Stimulated activated CD4-positive, alpha-beta T cell treated with anti-CD3 and anti-CD28 coated beads, Interleukin-4, amount 100 ng/mL, for 4 hours (primary cell): Measurements from ENCODE around the gene ADAMTS14.

ENCODE experiments used
- DNase-seq, 2 experiments: peaks; one replicate each; pipeline ENCODE4 v3.0.0-alpha.2; 2020

The ADAMTS14 gene

GRCh38 chr10:70677620-70678249 lies 5.4 kb downstream of the ADAMTS14 start:
- DNase-seq = no peak

DNA sequence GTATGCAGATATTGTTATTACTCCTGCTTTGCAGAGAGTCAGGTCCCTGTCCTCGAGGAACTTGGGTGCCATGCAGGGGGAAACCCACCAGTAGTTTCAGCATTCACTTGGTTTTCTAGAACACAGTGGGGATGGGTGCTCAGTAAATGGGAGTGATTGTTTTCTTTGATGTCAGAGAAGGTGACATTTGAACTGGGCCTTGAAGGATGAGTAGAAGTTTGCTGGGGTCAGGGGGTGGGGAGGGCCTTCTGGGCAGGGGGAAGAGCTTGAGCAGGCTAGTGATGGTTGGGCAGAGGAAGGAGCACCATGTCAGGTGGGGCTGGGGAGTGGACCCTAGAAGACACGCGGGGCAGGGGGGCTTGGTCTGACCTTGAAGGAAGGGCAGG lies 5.9 kb downstream of the ADAMTS14 start:
- no peak for DNase-seq

- DNase-seq = no peak
Observed at GRCh38 chr10:70678757-70679489, 6.6 kb downstream of the ADAMTS14 start.

DNA sequence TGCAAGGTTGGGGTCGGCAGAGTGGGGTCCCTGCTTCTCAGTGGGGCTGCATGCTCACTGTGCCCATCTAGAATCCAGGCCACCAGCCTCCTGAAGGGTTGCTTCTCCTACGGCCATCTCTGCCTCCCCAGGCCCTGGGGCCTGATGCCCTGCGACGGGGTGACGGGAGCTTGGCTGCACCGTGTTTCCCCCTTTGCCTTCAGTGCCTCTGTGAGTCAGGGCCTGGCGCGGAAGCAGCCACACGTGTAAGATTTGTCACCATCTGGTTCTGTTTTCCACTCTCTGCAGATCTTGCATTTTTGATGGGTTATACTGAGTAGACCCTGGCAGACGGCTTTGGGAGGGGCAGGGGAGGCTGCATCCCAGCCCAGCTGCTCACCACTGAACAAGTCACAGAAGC lies 7.2 kb downstream of the ADAMTS14 start:
- no peak for DNase-seq

DNA sequence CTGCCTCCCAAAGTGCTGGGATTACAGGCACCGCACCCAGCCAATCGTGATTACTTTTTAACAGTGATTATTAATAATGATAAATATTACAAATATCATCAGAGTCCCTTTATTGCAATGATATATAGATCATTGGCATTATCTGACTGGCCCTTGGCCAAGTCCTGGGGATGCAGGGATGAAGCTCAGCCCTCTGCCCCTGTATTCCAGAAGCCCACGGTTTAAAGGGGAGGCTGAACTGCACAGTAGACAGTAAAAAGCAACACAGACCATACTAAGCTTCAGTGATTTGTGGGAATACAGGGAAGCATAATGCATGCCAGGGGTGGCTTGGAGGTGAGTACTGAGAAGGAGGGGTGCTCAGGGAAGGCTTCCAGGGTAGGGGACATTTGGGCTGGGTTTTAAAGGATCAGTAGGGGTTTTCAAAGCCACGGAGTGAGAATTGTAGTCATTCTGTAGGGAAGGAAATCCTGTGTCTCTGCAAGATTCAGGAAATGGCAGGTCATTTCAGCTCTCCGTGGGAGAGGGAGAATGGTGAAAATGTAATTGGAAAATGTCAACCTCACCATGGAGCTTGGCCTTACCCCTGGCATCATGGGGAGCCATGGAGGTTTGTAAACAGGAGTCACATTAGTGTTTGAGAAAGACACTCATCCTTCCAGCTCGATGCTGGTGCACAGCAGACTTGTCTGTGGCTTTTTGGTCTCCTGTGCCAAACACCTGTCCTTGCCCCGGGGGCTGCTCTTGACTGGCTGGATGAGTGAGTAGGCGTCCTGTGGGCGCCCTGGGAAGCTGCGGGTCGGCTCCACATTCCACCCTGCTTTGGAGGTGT lies 8.8 kb downstream of the ADAMTS14 start:
- DNase-seq = no peak

GRCh38 chr10:70681731-70682005 lies 9.4 kb downstream of the ADAMTS14 start:
- DNase-seq = no peak

DNA sequence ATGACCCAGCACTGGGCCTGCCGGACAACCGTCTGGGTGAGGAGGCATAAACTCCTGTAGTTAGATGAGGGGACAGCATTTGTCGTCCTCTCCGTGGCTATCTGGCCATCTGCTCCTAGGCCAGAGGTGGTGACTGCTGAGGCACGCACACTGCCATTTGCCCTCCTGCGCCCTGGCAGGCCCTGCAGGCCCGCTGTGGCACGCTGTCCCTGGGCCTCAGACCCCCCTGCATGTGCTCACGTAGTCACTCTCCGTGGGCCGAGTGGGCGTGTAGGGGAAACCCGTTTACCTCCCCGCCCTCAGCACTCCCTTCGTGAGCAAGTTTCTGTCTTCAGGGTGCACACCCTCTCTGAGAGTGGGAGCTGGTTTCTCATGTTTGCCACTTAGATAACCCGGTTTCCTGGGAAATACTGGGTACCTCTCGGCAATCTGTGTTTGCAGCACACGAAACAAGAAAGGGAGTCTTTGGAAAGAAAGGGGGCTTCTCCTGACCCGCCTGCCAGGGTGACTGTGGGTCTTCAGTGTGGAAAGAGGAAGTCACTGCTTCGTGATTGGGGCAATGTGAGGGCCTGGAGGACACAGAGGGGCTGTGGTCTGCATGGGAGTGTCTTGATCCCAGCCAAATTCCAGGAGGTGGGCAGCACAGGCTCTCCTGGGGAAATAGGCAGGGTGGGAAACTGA lies 10.8 kb downstream of the ADAMTS14 start:
- DNase-seq = peak in 1 of 2 experiments; percentile 27

- no peak for DNase-seq
Observed at GRCh38 chr10:70683601-70683934, 11.3 kb downstream of the ADAMTS14 start.

DNA sequence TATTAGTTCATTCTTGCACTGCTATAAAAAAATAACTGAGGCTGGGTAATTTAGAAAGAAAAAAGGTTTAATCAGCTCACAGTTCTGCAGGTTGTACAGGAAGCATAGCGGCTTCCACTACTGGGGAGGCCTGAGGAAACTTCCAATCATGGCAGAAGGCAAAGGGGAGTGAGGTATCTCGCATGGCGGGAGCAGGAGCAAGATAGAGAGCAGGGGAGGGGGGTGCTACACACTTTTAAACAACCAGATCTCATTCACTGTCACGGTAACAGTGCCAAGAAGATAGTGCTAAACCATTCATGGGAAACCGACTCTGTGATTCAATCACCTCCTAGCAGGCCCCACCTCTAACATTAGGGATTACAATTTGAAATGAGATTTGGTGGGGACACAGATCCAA lies 11.6 kb downstream of the ADAMTS14 start:
- no peak for DNase-seq

GRCh38 chr10:70684374-70684773 lies 12.1 kb downstream of the ADAMTS14 start:
- no peak for DNase-seq

DNA sequence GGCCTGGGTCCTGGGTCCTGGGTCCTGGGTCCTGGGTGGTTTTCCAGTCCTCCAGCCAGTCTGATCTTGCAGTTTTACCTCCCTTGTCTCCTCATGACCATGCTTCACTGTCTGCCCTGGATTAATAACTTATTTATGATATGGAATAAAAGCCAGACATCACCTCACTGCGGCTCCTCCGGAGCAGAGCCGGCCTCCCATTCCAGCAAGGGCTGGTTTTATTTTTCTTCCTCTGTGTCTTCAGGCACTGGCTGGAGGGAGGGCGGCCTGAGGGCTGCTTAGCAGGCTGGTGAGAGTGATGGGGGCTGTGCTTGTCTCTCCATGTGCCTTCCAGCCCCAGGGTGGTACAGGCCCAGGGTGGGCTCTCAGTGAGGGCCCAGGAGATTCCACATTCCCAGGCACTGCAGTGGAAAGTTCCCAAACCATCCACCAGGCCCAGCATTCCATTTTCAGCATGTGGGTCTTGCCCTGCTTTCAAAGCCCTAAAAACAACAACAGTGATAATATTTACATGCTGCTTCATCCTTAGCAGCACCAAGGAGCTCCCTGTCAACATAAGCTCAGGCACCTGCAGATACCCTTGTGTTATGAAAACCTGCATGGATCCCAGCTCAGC lies 12.6 kb downstream of the ADAMTS14 start:
- DNase-seq = no peak

DNA sequence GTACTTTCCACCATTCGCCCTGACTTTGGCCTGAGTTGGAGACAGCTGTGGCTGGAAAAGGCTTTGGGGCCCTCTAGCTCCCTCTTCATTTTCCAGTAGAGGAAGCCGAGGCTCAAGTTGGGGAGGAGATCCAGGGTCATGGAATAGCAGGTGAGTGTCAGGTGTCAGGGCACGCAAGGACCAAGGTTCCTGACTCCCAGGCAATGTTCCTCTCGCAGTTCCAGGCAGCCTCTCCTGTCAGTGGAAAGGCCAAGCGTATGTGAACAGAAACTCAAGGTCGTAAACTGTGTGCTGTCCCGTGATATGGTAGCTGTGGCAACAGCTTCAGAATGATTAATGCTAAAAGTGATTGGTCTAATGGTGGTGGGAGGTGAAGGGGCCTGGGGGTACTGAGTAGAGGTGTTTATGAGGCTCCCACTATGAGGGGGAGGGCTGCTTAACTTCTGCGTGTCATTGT lies 13.2 kb downstream of the ADAMTS14 start:
- DNase-seq = no peak

DNA sequence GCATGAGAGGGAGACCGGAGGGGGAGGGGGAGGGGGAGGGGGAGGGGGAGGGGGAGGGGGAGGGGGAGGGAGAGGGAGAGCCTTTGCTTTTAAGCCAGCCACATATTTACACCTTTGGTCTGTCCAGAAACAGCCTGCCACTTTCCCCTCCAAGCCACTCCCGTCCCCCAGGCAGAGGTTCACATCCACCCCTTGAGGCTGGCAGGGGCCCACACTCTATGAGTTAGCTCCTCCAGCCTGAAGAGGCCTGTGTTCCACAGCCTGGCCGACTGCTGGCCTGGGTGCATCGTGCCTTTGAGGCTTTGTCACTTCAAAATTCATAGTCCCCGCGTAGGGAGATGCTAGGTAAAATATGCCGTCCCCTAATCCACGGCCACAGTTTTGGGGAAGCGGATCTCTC lies 16.5 kb downstream of the ADAMTS14 start:
- no peak for DNase-seq

DNA sequence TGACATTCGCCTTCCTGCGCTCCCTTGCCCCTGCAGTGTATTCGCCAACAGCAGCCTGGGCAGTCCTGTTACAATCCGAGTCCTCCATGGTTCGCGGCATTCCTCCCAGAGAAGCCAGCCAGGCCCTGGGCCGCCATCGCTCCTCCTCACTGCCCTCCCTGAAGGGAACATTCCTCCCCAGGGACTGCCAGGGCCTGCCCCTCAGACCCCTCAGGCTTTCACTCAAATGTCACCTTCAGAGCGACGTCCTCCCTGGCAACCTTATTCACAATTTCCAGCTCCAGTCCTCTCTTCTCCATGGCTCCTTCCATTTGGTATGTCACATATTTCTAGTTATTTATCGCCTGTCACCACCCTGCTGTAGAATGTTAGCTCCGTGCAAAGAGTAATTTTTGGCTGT lies 17.4 kb downstream of the ADAMTS14 start:
- no peak for DNase-seq

GRCh38 chr10:70690589-70690988 lies 18.3 kb downstream of the ADAMTS14 start:
- DNase-seq = no peak

- DNase-seq = no peak
Observed at GRCh38 chr10:70691611-70692010, 19.3 kb downstream of the ADAMTS14 start.

DNA sequence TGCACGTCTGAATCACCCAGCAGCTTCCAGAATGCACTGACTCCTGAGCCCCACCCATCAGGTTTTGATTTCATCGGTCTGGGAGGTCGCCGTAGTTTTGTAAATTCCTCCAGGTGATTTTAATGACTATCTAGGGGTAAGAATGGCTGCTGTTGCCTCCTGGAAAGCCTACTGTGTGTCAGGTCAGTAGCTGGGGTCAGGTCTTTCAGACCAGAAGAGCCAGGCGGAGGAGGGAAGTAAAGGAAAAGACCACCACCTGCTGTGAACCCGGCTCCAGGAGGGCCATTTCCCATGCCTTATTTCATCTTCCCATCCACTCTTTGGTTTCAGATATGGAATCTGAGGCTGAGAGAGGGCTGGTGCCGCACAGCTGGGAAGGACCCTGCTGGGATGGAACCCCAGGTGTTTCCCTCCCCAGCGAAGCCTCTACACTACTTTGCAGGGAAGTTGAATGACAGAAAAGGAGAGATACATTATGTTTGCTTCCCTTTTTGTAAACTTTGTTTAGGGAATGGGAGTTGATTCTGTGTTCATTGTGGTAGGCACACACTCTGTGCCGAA lies 19.8 kb downstream of the ADAMTS14 start:
- no peak for DNase-seq

DNA sequence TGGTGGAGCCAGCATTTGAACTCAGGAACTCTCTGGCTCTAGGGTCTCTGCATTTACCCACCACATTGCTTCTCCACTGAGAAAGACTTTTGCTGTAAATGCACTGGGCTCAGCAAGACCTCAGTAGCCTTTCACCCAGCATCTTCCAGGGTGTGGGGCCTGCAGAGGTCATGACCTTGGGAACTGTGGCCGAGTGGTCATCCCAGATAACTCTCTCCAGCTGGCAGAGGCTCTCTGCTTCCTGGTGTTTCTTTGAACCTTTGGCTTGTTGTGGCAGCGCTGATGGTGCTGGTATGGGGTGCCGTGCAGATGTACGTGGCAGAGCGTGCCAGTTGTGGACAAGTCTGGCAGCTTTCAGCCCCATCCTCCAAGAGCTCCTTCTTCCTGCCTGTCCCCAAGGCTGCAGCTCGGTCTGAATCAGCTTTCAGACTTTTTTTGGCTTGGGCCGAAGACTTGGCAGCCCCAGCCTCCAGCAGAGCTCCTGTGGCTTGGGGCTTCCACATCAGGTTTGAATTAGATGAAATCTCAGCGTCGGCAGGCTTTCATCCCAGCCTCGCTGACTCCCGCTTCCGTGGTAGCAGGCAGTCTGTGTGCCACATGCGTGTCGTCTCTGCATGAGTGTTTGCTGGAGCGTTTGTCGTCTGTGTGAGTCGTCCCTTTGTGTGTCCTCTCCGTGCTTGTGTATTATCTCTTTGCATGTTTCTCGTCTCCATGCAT lies 21.5 kb downstream of the ADAMTS14 start:
- DNase-seq = no peak

DNA sequence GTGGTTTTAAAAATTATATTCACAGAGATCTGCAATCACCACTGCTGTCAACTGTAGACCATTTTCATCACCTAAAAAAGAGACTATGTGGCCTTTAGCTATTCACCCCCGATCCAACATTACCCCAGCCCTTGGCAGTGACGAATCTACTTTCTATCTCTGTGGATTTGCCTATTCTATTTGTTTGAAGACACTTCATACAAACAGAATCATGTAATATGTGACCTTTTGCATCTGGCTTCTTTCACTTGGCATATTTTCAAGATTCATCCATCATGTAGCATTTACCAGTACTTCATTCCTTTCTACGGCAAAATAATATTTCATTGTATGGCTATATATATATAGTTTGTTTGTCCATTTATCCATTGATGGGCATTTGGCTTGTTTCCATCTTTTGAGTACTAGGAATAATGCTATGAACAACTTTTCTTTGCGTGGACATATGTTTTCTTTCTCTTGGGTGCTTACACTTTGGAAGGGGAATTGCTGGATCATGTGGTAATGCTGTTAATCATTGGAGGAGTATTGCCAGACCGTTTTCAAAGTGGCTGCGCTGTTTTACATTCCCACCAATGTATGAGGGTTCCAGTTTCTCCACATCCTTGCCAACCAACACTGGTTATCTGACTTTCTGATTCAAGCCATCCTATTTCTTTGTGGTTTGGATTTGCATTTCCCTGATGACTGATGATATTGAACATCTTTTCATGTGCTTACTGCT lies 22.3 kb downstream of the ADAMTS14 start:
- DNase-seq = no peak

- DNase-seq = no peak
Observed at GRCh38 chr10:70695241-70696030, 23.1 kb downstream of the ADAMTS14 start.

DNA sequence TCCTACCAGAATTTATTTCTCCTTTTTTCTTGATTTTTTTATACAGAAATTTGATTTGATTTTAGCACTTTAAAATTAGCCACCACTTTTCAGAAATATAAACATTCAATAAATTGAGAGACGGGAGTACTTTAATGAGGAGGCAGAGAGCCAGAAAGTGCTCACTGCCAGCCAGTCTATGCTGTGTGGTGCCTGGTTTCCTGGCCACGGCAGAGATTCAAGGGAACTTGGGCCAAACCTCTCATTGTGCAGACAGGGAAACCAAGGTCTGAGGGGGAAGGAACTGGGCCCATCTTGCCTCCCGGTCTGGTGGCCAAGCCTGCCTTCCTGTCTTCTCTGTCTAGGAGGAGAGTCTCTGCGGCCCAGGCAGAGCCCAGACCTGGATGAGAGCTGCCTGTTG lies 25.9 kb downstream of the ADAMTS14 start:
- DNase-seq = no peak
